HepG2 (cell line): ENCODE results near the gene ACSM6. TPM values are rescaled to one million over a fixed set of nuclear protein-coding genes. Genes with fewer than 3 reads are reported as not detected.

Experiments used
- ASH2L ChIP-seq: fragments of 300-600, 200-600 bp; sonication (generic); IDR thresholded peaks from 2 replicates; pipeline ENCODE4 v1.7.0; 2017; ENCODE audit warnings: low read depth, mild to moderate bottlenecking, moderate library complexity, mixed read lengths, low read length; ENCODE audit not compliant: insufficient read length
- ATF2 ChIP-seq: sonication (generic); formaldehyde crosslinking; IDR thresholded peaks from 2 replicates; pipeline ENCODE4 v1.4.0; 2020; ENCODE audit warnings: missing genetic modification reagents
- EP300 ChIP-seq, 3 experiments: sonication (generic) in 1 of 3; formaldehyde crosslinking in 1 of 3; IDR thresholded peaks; 2 replicates each; pipeline versions ENCODE4 v1.5.1 to v1.6.1; 2011 to 2020; ENCODE audit warnings: low read depth in 2 of 3, low read length in 2 of 3, borderline replicate concordance in 1 of 3, improper control_type of control experiment in 1 of 3, mild to moderate bottlenecking in 1 of 3, missing genetic modification reagents in 1 of 3, moderate library complexity in 1 of 3
- FOXA1 ChIP-seq, 2 experiments: fragments of 450-650 bp in 1 of 2; sonication (generic) in 1 of 2; formaldehyde crosslinking in 1 of 2; IDR thresholded peaks; 2 replicates each; pipeline versions ENCODE4 v1.4.0 to v1.6.1; 2016 to 2020; ENCODE audit warnings: missing genetic modification reagents in 1 of 2
- HNF4A ChIP-seq: sonication (generic); formaldehyde crosslinking; IDR thresholded peaks from 2 replicates; pipeline ENCODE4 v1.4.0; 2020; ENCODE audit warnings: missing genetic modification reagents
- HNRNPH1 ChIP-seq: fragments of 200-400 bp; formaldehyde crosslinking; optimal IDR thresholded peaks from 2 replicates; pipeline ENCODE3; 2017; ENCODE audit warnings: mild to moderate bottlenecking, low read depth, low read length
- KDM3A ChIP-seq: IDR thresholded peaks from 2 replicates; pipeline ENCODE4 v1.6.1; 2018; ENCODE audit warnings: low read depth, missing compliant biosample characterization
- LCORL ChIP-seq, 2 experiments: fragments of 450-650 bp in 1 of 2; sonication (generic) in 1 of 2; formaldehyde crosslinking in 1 of 2; IDR thresholded peaks; 2 replicates each; pipeline versions ENCODE4 v1.5.0 to v1.6.1; 2017 to 2020; ENCODE audit warnings: antibody characterized with exemption in 1 of 2, missing genetic modification reagents in 1 of 2
- PITX1 ChIP-seq: sonication (generic); formaldehyde crosslinking; IDR thresholded peaks from 2 replicates; pipeline ENCODE4 v1.5.1; 2020; ENCODE audit warnings: mild to moderate bottlenecking, missing genetic modification reagents
- SMYD3 ChIP-seq: sonication (generic); formaldehyde crosslinking; IDR thresholded peaks from 2 replicates; pipeline ENCODE4 v1.8.1; 2023; ENCODE audit warnings: mild to moderate bottlenecking, missing genetic modification reagents
- XRCC5 ChIP-seq: fragments of 200-400 bp; formaldehyde crosslinking; optimal IDR thresholded peaks from 2 replicates; pipeline ENCODE3; 2017; ENCODE audit warnings: mild to moderate bottlenecking, low read length
- ZNF362 ChIP-seq: sonication (generic); formaldehyde crosslinking; IDR thresholded peaks from 2 replicates; pipeline ENCODE4 v1.4.0; 2020; ENCODE audit warnings: missing genetic modification reagents, mild to moderate bottlenecking, borderline replicate concordance
- ZNF749 ChIP-seq: sonication (generic); formaldehyde crosslinking; IDR thresholded peaks from 2 replicates; pipeline ENCODE4 v1.8.0; 2022; ENCODE audit warnings: mild to moderate bottlenecking, missing genetic modification reagents, moderate library complexity, borderline replicate concordance
- ZNF816 ChIP-seq: sonication (generic); formaldehyde crosslinking; IDR thresholded peaks from 2 replicates; pipeline ENCODE4 v1.8.0; 2022; ENCODE audit warnings: missing genetic modification reagents, mild to moderate bottlenecking, borderline replicate concordance
- ZSCAN12 ChIP-seq: sonication (generic); formaldehyde crosslinking; IDR thresholded peaks from 2 replicates; pipeline ENCODE4 v1.9.0; 2021; ENCODE audit warnings: mild to moderate bottlenecking, missing genetic modification reagents
- polyA plus RNA-seq, 8 experiments: library from polyadenylated mRNA; depleted of rRNA in 3 of 8; stranded (reverse) in 7 of 8; unstranded in 1 of 8; fragments of >200 nt; fragmentation: Illumina TruSeq in 4 of 8; extraction: Trizol in 4 of 8; gene quantifications; 2 replicates each; pipeline versions ENCODE4 v1.2.1 to v1.2.3, GENCODE V29; 2011 to 2016; ENCODE audit warnings: low read depth in 4 of 8, missing spikeins in 1 of 8, mixed read lengths in 1 of 8; ENCODE audit not compliant: insufficient read depth in 1 of 8
- total RNA-seq, 5 experiments: library from RNA; depleted of rRNA; stranded (reverse); fragments of >200 nt; fragmentation: Illumina TruSeq; extraction: Trizol; gene quantifications; 2 replicates each; pipeline ENCODE4 v1.2.3, GENCODE V29; 2016; ENCODE audit warnings: low read depth in 1 of 5
- TF ChIP-seq, protein P1 (sequence below): sonication (generic); formaldehyde crosslinking; IDR thresholded peaks from 2 replicates; pipeline ENCODE4 v1.5.1; 2020; ENCODE audit warnings: mild to moderate bottlenecking, missing genetic modification reagents, borderline replicate concordance
- TF ChIP-seq, protein P2 (sequence below): sonication (generic); formaldehyde crosslinking; IDR thresholded peaks from 2 replicates; pipeline ENCODE4 v1.5.0; 2020; ENCODE audit warnings: mild to moderate bottlenecking, missing genetic modification reagents, borderline replicate concordance
- TF ChIP-seq, protein P3 (sequence below): sonication (generic); formaldehyde crosslinking; IDR thresholded peaks from 2 replicates; pipeline ENCODE4 v1.4.0; 2020; ENCODE audit warnings: missing genetic modification reagents

The ACSM6 gene
- total and polyA plus RNA-seq, 2 of the 13 experiments (the other 11 are each of a cell fraction or from before 2014, with no cell fraction given) = not detected

DNA sequence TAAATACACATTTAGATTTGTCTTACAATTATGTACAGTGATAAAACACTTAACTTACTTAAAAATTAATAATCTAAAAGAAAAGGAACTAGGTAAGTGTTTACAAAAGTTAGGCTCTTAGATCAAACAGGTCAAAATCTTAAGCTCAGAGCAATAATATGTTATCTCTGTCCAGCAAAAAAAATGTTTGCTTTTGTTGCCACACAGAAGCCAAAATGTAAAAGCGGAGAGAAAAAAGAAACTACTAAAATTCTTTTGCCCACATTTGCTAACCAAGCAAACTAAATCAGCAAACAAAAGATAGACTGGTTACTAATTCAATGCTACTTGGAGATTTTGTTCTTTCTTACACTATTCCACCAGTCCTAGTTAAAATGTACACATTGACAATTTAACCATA, 15.2 kb upstream of the ACSM6 start (continued):
- TF ChIP-seq, protein P1, sequence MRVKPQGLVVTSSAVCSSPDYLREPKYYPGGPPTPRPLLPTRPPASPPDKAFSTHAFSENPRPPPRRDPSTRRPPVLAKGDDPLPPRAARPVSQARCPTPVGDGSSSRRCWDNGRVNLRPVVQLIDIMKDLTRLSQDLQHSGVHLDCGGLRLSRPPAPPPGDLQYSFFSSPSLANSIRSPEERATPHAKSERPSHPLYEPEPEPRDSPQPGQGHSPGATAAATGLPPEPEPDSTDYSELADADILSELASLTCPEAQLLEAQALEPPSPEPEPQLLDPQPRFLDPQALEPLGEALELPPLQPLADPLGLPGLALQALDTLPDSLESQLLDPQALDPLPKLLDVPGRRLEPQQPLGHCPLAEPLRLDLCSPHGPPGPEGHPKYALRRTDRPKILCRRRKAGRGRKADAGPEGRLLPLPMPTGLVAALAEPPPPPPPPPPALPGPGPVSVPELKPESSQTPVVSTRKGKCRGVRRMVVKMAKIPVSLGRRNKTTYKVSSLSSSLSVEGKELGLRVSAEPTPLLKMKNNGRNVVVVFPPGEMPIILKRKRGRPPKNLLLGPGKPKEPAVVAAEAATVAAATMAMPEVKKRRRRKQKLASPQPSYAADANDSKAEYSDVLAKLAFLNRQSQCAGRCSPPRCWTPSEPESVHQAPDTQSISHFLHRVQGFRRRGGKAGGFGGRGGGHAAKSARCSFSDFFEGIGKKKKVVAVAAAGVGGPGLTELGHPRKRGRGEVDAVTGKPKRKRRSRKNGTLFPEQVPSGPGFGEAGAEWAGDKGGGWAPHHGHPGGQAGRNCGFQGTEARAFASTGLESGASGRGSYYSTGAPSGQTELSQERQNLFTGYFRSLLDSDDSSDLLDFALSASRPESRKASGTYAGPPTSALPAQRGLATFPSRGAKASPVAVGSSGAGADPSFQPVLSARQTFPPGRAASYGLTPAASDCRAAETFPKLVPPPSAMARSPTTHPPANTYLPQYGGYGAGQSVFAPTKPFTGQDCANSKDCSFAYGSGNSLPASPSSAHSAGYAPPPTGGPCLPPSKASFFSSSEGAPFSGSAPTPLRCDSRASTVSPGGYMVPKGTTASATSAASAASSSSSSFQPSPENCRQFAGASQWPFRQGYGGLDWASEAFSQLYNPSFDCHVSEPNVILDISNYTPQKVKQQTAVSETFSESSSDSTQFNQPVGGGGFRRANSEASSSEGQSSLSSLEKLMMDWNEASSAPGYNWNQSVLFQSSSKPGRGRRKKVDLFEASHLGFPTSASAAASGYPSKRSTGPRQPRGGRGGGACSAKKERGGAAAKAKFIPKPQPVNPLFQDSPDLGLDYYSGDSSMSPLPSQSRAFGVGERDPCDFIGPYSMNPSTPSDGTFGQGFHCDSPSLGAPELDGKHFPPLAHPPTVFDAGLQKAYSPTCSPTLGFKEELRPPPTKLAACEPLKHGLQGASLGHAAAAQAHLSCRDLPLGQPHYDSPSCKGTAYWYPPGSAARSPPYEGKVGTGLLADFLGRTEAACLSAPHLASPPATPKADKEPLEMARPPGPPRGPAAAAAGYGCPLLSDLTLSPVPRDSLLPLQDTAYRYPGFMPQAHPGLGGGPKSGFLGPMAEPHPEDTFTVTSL (CRISPR knock-in tag) = peak; percentile 70; the same call in 1 of the 2 replicates
- TF ChIP-seq ZNF749 (CRISPR knock-in tag) (no peak), ZSCAN12 (CRISPR knock-in tag) (no peak), HNF4A (CRISPR knock-in tag) (peak; percentile 42; the same call in 1 of the 2 replicates), FOXA1 (IDR thresholded peaks at IDR 0.05) (no peak), FOXA1 (CRISPR knock-in tag; IDR thresholded peaks at IDR 0.05) (peak; percentile 25; the same call in 1 of the 2 replicates), ATF2 (CRISPR knock-in tag) (no peak), KDM3A (CRISPR knock-in tag) (no peak), ASH2L (no peak), PITX1 (no peak), LCORL (IDR thresholded peaks at IDR 0.05) (0 out of 2 replicates have a peak, but pooled peaks have one; percentile 28), LCORL (CRISPR knock-in tag; IDR thresholded peaks at IDR 0.05) (peak; percentile 53; the same call in 1 of the 2 replicates), HNRNPH1 (no peak), EP300 (IDR thresholded peaks at IDR 0.05; ENCODE audit: low read depth in 2 of 2, low read length in 2 of 2) (peak in 1 of 2 experiments; percentile 94; a peak in 2 of 4 replicates), EP300 (CRISPR knock-in tag; IDR thresholded peaks at IDR 0.05; ENCODE audit: borderline replicate concordance) (peak; percentile 45; the same call in 1 of the 2 replicates), ZNF362 (peak; percentile 86; the same call in 1 of the 2 replicates), SMYD3 (CRISPR knock-in tag) (no peak), XRCC5 (no peak), ZNF816 (no peak)
- TF ChIP-seq, protein P2, sequence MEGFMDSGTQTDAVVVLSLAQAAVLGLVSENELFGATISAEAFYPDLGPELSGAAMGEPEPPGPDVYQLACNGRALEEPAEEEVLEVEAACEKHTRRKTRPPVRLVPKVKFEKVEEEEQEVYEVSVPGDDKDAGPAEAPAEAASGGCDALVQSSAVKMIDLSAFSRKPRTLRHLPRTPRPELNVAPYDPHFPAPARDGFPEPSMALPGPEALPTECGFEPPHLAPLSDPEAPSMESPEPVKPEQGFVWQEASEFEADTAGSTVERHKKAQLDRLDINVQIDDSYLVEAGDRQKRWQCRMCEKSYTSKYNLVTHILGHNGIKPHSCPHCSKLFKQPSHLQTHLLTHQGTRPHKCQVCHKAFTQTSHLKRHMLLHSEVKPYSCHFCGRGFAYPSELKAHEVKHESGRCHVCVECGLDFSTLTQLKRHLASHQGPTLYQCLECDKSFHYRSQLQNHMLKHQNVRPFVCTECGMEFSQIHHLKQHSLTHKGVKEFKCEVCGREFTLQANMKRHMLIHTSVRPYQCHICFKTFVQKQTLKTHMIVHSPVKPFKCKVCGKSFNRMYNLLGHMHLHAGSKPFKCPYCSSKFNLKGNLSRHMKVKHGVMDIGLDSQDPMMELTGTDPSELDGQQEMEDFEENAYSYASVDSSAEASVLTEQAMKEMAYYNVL = no peak
- TF ChIP-seq, protein P3, sequence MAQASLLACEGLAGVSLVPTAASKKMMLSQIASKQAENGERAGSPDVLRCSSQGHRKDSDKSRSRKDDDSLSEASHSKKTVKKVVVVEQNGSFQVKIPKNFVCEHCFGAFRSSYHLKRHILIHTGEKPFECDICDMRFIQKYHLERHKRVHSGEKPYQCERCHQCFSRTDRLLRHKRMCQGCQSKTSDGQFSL (CRISPR knock-in tag) = no peak
